ENCODE results near the gene GTPBP10. TPM values are rescaled to one million over a fixed set of nuclear protein-coding genes. Genes with fewer than 3 reads are reported as not detected.

GTPBP10 gene
- 10 to 100 TPM; 12.8 to 20.1 (median 16.4) TPM for total RNA-seq

- Histone ChIP-seq H3K27me3 (no peaks in the 10 kb centered on the region), H3K36me3 (no peaks in the 10 kb centered on the region), H3K9me3 (no peaks in the 10 kb centered on the region), H3K27ac (peak within 1 kb of the TSS; percentile 83 to 97 (median 88)), H3K4me3 (peak within 1 kb of the TSS; percentile 63 to 99 (median 86)), H3K4me1 (peaks cover 16 to 17% of the 10 kb centered on the region in 2 donors)
- TF ChIP-seq, protein P1, sequence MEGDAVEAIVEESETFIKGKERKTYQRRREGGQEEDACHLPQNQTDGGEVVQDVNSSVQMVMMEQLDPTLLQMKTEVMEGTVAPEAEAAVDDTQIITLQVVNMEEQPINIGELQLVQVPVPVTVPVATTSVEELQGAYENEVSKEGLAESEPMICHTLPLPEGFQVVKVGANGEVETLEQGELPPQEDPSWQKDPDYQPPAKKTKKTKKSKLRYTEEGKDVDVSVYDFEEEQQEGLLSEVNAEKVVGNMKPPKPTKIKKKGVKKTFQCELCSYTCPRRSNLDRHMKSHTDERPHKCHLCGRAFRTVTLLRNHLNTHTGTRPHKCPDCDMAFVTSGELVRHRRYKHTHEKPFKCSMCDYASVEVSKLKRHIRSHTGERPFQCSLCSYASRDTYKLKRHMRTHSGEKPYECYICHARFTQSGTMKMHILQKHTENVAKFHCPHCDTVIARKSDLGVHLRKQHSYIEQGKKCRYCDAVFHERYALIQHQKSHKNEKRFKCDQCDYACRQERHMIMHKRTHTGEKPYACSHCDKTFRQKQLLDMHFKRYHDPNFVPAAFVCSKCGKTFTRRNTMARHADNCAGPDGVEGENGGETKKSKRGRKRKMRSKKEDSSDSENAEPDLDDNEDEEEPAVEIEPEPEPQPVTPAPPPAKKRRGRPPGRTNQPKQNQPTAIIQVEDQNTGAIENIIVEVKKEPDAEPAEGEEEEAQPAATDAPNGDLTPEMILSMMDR (IDR thresholded peaks at IDR 0.05 in 4 of 5, conservative IDR thresholded peaks at IDR 0.05 in 1 of 5), result peak; percentile 57 to 80 (median 68)
- peak; percentile 54 to 70 for TF ChIP-seq POLR2A (IDR thresholded peaks at IDR 0.05)
- intact Hi-C loops (cut with DNase I; ENCODE audit: low total_unique reads) (loop anchor here (1.0 to 5.0 kb wide), 3 partner anchors 57 to 916 kb away; partner anchors contain the start of genes CFAP69, CLDN12 and FZD1), in situ Hi-C loops (cut with MboI; ENCODE audit: low sequenced_read_pairs in 4 of 4) (loop anchor here in 3 of 4 donors (10.0 kb wide), 2 partner anchors 48 to 58 kb away; partner anchors contain the start of gene CLDN12 (in 2 of the 3))
- peak; percentile 97 for ATAC-seq
- DNase-seq, result peak; percentile 86 to 89
Observed at GRCh38 chr7:90346336-90347125, at the start of gene GTPBP10. TSS of gene GTPBP10 (plus strand) at chr7:90346716. CDS start at chr7:90346742, 26 bp downstream.

DNA sequence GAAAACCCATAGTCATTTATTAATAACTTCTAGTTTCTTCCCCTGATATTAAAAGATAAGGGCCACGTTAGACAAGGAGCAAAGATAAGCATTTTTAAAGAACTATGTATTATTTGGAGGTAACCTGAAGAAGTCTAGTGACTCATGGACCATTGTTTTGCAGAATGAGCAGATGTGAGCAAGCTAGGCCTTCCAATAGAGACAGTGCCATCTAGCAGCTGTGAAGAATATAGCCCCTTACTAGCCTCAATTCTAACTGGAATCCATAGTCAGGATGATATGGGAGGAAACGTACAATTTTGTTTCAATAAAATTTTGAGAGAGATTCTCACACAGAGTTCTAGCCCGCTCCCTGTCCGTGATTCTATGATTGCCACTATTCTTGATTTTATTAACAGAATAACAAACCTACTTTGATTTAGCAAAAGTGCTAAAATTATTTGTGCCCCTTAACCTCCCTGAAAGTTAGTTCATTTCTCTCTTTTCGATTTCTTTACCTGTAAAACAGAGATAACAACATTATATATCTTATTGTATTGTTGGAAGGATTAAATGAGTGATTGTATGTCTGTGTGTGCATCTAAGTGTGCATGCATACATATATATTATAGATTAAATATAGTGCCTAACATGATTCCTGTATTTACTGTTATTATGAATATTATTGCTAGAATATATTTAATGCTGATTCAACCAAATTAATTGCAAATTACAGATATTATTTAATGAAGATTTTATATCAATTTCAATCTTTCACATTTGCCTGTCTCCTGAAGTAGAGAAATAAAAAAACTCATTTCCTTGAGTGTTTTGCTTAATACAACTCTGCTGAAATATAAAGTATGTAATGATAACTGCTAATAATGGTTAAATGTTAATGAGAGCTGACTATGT, 48.1 kb upstream of the GTPBP10 start:
- no peak for TF ChIP-seq POLR2A (IDR thresholded peaks at IDR 0.05)
- TF ChIP-seq, protein P1 (IDR thresholded peaks at IDR 0.05 in 4 of 5, conservative IDR thresholded peaks at IDR 0.05 in 1 of 5), result no peak
- Histone ChIP-seq H3K36me3 (no peaks in the 10 kb centered on the region), H3K27ac (no peak overlapping the region), H3K9me3 (no peaks in the 10 kb centered on the region), H3K4me1 (no peaks in the 10 kb centered on the region), H3K4me3 (no peak overlapping the region), H3K27me3 (no peaks in the 10 kb centered on the region)
- DNase-seq (no peak), ATAC-seq (no peak)
- intact Hi-C loops (cut with DNase I; ENCODE audit: low total_unique reads), result no loop called here
- in situ Hi-C loops (cut with MboI; ENCODE audit: low sequenced_read_pairs in 4 of 4), result no loop called here

- intact Hi-C loops (cut with DNase I; ENCODE audit: low total_unique reads), result no loop called here
- ATAC-seq, result no peak
- DNase-seq, result no peak
- Histone ChIP-seq H3K9me3 (no peaks in the 10 kb centered on the region), H3K36me3 (no peaks in the 10 kb centered on the region), H3K27ac (no peak overlapping the region), H3K27me3 (no peaks in the 10 kb centered on the region), H3K4me1 (no peaks in the 10 kb centered on the region), H3K4me3 (no peak overlapping the region)
- in situ Hi-C loops (cut with MboI; ENCODE audit: low sequenced_read_pairs in 4 of 4), result no loop called here
- TF ChIP-seq, protein P1 (IDR thresholded peaks at IDR 0.05 in 4 of 5, conservative IDR thresholded peaks at IDR 0.05 in 1 of 5), result no peak
- TF ChIP-seq POLR2A (IDR thresholded peaks at IDR 0.05), result no peak
Observed at GRCh38 chr7:90303241-90303640, 43.3 kb upstream of the GTPBP10 start.

GRCh38 chr7:90309872-90310271, 36.6 kb upstream of the GTPBP10 start:
- intact Hi-C loops (cut with DNase I; ENCODE audit: low total_unique reads), result loop anchor here (5.0 kb wide), 1 partner anchor 117 kb away; no protein-coding TSS in a partner anchor
- no peak for ATAC-seq
- no peaks in the 10 kb centered on the region for H3K36me3 ChIP-seq

More at GRCh38 chr7:90309872-90310271, 36.6 kb upstream of the GTPBP10 start:
- Histone ChIP-seq H3K27me3 (no peaks in the 10 kb centered on the region), H3K4me1 (no peaks in the 10 kb centered on the region), H3K4me3 (no peak overlapping the region), H3K27ac (no peak overlapping the region), H3K9me3 (no peaks in the 10 kb centered on the region)
- no peak for TF ChIP-seq POLR2A (IDR thresholded peaks at IDR 0.05)
- in situ Hi-C loops (cut with MboI; ENCODE audit: low sequenced_read_pairs in 4 of 4), result no loop called here
- DNase-seq, result no peak
